ENCODE results near the gene LIMK2.
"Not testable (repeated sequence)": the region's sequence is repeated elsewhere in the genome, so short reads cannot be mapped to it uniquely, and the experiment has no call there.

LIMK2 gene

DNA sequence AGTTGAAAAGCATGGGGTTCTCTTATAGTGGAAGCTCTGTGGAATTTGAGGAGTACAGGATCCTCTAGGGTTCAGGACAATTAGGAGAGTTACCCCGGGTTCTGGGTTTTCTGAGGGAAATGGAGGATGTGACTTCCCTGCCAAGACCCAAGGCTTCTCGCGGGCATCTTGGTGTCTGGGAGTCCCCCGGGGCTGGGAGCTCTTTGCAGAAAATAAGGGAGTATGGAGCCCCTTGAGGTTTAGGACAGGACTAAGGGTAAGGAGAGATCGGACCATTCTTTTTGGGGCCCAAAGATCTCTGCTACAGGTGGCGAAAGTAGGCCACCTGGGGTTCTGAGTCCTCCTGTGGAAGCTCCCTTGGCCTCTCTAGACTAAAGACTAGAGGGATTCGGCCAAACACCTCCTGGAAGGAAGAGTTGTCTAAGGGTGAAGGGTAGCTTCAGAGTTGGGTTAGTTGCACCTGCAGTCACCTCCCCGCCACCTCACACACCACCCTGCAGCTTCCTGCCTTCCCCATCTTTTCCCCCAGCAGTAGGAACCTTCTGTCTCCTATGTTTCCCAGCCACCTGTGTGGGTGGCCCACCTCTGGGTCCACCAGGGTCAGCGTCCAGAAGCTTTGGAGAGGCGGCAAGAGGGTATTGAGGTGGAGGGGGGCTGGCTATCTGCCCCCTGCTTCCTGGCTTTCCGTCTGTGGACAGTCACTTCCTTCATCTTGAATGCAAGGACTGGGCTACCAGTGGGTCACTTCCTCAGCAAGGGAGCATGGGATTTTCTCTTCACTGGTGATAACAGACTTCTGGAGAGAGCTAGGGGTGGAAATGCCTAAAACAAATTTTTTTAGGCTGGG, 908 bp downstream of the LIMK2 start:
- DNase-seq = no peak

DNA sequence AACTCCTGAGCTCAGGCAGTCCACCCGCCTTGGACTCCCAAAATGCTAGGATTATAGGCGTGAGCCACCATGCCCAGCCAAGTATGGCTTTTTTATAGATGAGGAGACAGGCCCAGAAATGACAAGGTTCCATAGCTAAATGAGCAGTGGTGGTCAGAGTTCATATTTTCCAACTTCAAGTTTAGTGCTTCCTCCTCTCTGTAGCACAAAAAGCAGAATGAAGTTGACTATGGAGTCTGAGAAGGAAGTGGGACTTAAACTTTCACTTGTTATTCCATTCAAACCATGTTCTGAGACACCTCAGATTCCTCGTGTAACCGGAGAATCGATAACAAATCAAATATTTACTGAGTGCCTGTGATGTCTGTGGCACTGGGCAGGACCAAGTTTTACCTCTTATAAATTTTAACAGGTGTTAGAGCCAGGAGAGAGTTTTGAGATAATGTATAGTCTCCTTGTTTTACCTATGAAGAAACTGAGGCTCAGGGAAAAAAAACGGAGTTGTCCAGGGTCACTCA, 3.0 kb downstream of the LIMK2 start:
- no peak for DNase-seq

GRCh38 chr22:31218565-31219262, 6.6 kb downstream of the LIMK2 start:
- DNase-seq = no peak

GRCh38 chr22:31221084-31221483, 9.0 kb downstream of the LIMK2 start:
- no peak for DNase-seq

DNA sequence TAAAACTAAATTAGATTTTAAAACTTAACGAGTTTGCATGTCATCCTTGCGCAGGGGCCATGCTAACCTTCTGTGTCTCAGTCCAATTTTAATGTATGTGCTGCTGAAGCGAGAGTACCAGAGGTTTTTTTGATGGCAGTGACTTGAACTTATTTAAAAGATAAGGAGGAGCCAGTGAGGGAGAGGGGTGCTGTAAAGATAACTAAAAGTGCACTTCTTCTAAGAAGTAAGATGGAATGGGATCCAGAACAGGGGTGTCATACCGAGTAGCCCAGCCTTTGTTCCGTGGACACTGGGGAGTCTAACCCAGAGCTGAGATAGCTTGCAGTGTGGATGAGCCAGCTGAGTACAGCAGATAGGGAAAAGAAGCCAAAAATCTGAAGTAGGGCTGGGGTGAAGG, 10.6 kb downstream of the LIMK2 start:
- DNase-seq = no peak

DNA sequence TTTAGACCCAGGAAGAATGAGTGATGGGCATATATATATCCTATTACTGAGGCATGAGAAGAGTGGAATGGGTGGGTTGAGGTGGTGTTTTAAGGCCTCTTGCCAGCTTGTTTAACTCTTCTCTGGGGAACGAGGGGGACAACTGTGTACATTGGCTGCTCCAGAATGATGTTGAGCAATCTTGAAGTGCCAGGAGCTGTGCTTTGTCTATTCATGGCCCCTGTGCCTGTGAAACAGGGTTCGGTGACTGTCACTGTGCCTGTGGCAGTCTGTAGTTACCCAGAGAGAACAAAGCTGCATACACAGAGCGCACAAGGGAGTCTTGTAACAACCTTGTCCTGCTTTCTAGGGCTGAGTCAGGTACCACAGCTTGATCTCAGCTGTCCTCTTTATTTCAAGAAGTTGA, 11.7 kb downstream of the LIMK2 start:
- no peak for DNase-seq

DNA sequence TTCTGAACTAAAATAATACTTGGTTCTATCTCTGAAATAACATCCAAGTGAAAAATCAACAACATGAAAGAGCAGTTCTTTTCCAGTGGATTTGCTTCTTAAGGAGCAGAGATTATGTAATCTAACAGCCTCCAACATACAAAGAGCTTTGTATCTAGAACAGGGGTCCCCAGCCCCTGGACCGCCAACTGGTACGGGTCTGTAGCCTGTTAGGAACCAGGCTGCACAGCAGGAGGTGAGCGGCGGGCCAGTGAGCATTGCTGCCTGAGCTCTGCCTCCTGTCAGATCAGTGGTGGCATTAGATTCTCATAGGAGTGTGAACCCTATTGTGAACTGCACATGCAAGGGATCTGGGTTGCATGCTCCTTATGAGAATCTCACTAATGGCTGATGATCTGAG, 12.6 kb downstream of the LIMK2 start:
- not testable (repeated sequence) for DNase-seq

- DNase-seq = no peak
Observed at GRCh38 chr22:31227186-31227585, 15.1 kb downstream of the LIMK2 start.

- no peak for DNase-seq
Observed at GRCh38 chr22:31229402-31230079, 17.4 kb downstream of the LIMK2 start.

DNA sequence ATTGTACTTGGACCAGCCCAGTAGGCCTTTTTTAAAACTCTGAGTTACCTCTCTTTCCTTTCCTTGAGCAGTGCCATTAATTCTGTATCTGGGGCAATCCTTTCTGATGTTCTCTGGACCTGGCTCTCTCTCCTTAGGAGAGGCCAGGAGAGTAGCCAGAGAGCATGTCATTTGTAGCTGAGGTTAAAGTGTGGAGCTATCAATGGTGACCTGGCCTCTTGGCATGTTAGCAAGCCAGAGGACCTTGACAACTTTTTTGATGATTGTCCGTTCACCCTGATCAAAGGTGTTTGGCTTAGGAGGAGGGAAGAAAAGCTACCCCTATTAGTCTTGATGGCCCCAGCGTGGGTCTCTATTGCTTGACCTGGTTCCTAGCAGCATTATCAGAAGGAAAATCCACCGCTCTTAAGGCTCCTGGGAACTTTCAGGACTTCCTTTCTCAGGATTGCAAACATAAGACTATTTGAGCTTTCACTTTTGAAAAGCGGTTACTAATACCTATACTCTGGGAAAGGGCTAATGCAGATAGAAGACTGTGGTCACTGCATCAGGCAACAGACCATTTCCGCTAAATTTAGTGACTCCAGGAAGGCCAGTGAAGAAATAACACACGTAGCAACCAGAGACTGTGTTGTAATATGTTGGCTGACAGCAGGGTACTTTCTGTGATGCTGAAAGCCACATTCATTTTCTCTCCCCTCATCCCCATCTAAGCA, 18.2 kb downstream of the LIMK2 start:
- DNase-seq = no peak

- no peak for DNase-seq
Observed at GRCh38 chr22:31230871-31231621, 18.9 kb downstream of the LIMK2 start.

DNA sequence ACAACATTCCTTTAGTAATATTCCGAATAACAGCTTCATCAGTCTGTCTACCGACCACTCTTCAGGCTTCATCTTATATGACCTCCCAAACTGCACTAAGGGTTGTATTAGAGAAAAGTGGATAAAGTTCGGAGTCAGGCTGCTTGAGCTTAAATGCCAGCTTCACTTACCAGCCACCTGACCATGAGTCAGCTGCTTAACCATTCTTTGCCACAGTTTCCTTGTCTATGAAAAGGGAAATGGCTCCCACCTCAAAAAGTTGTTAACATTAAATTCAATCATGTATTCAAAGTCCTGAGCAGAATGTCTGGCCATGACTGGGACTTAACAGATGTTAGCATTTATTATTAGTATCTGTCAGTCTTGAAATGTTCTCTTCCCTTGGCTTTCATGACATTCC, 20.9 kb downstream of the LIMK2 start:
- no peak for DNase-seq

- no peak for DNase-seq
Observed at GRCh38 chr22:31235081-31235480, 23.0 kb downstream of the LIMK2 start.

- DNase-seq = not testable (repeated sequence)
Observed at GRCh38 chr22:31236044-31236443, 23.9 kb downstream of the LIMK2 start.

GRCh38 chr22:31238057-31238456, 26.0 kb downstream of the LIMK2 start:
- DNase-seq = no peak

GRCh38 chr22:31239771-31240370, 27.8 kb downstream of the LIMK2 start:
- DNase-seq = no peak

GRCh38 chr22:31241200-31241599, 29.1 kb downstream of the LIMK2 start:
- no peak for DNase-seq

- no peak for DNase-seq
Observed at GRCh38 chr22:31241936-31242335, 29.8 kb downstream of the LIMK2 start.

DNA sequence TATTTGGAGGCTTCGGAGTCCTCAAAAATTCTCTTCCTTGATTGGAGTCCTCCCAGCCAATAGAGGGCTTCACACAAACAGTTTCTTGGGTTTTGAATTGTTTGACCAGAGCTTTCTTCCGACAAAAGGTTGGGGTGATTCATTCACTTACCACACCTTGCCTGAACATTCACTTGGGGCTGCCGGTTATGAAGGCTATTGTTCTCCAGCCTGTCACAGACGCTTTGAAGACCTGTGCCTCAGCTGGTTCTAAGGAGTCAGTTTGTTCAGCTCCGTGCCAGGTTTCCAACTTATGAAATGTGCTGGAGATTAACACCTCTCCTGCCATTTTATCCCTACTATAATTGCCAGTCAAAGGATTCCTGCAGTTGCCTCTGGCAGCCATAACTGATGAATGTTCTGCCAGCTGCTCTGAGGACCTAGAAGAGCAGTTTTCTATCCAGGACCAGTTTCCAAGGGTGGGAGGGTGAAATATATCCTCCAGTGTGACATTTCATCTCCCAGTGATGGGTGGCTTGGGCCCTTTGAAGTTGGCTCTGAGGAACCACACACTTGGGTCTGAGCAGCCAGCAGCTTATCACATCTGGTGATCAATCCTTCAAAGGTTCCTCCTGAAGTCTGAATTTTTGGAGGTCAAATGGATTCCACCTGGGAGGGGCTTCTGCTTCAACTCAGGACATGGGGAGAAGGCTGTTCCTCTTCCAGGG, 31.4 kb downstream of the LIMK2 start:
- DNase-seq = no peak

GRCh38 chr22:31244046-31244942, 32.2 kb downstream of the LIMK2 start:
- no peak for DNase-seq
